GM21529 (cell line): Measurements from ENCODE around the gene LINS1.

ENCODE experiments used
- ATAC-seq: cut with Tn5 transposase; IDR thresholded peaks from one replicate; pipeline ENCODE4 v1.9.1; 2021; ENCODE audit not compliant: unreplicated experiment

The LINS1 gene

GRCh38 chr15:100602064-100602822, at the start of gene LINS1, which contains the start of gene ASB7:
Gene LINS1 (minus strand): TSS chr15:100602184. CDS start chr15:100580842, 21,342 bp downstream.
Gene ASB7 (plus strand): TSS chr15:100602589. CDS start chr15:100612217, 9,628 bp downstream.
- ATAC-seq, result peak; percentile 86

- ATAC-seq, result no peak
These were observed 49.3 kb upstream of the LINS1 start for GRCh38 chr15:100651253-100651652.

- no peak for ATAC-seq
These were observed 48.7 kb upstream of the LINS1 start for GRCh38 chr15:100650685-100651084.

- ATAC-seq, result no peak
These were observed 47.0 kb upstream of the LINS1 start for GRCh38 chr15:100648951-100649350.

GRCh38 chr15:100645671-100646070, 43.7 kb upstream of the LINS1 start:
- no peak for ATAC-seq

GRCh38 chr15:100642950-100643338, 41.0 kb upstream of the LINS1 start:
- no peak for ATAC-seq

- no peak for ATAC-seq
These were observed 40.4 kb upstream of the LINS1 start for GRCh38 chr15:100642213-100642949.

- ATAC-seq, result no peak
These were observed 36.3 kb upstream of the LINS1 start for GRCh38 chr15:100638177-100638730.

- ATAC-seq, result no peak
These were observed 33.6 kb upstream of the LINS1 start for GRCh38 chr15:100635406-100636071.

GRCh38 chr15:100633763-100634075, 31.7 kb upstream of the LINS1 start:
- no peak for ATAC-seq

GRCh38 chr15:100631831-100632230, 29.8 kb upstream of the LINS1 start:
- no peak for ATAC-seq

GRCh38 chr15:100628746-100629145, 26.8 kb upstream of the LINS1 start:
- ATAC-seq, result no peak

- ATAC-seq, result peak; percentile 93
These were observed 25.9 kb upstream of the LINS1 start for GRCh38 chr15:100627789-100628395.

- no peak for ATAC-seq
These were observed 21.3 kb upstream of the LINS1 start for GRCh38 chr15:100623301-100623700.

- no peak for ATAC-seq
These were observed 14.7 kb upstream of the LINS1 start for GRCh38 chr15:100616700-100617099.

GRCh38 chr15:100615801-100616200, 13.8 kb upstream of the LINS1 start:
- ATAC-seq, result no peak

GRCh38 chr15:100614918-100615317, 12.9 kb upstream of the LINS1 start:
- ATAC-seq, result no peak

GRCh38 chr15:100614336-100614735, 12.4 kb upstream of the LINS1 start:
- ATAC-seq, result no peak

- no peak for ATAC-seq
These were observed 11.2 kb upstream of the LINS1 start for GRCh38 chr15:100613208-100613607.

GRCh38 chr15:100612539-100612938, 10.6 kb upstream of the LINS1 start:
- no peak for ATAC-seq

GRCh38 chr15:100602823-100603393, 924 bp upstream of the LINS1 start:
- ATAC-seq, result peak; percentile 39
